Measurements from ENCODE around the gene EXOG.

Gene EXOG

DNA sequence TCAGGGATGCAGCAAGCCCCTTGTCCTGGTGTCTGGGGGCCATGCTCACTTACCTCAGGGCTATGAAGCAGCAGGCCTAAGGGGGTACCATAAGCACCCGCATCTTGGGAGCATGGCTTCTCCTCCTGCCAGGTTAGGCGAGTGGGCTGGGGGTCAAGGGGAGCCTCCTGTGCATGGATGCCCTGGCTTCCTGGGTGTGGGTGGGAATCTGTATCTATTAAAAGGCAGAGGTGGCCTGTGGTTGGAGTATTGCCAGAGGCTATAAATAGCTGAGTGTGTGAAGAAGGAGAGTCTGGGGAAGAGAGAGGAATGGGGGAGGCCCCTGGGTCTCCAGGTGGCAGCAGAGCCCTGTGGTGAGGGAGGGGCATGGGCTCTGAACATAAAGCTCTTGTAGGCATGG lies 22.9 kb upstream of the EXOG start:
- WGBS (ENCODE audit: insufficient coverage, insufficient read length), result no CpG with 5 or more reads among the region's 2 CpGs
- no peaks in the 10 kb centered on the region for H3K27me3 ChIP-seq (ENCODE audit: control insufficient read depth, insufficient read depth, low read length)
- no peak overlapping the region for H3K4me3 ChIP-seq (ENCODE audit: low read length)
- no peaks in the 10 kb centered on the region for H3K36me3 ChIP-seq (ENCODE audit: control insufficient read depth, insufficient read depth, low read length)
- H3K9me3 ChIP-seq (ENCODE audit: control insufficient read depth, insufficient read depth, low read length), result no peaks in the 10 kb centered on the region
- H3K27ac ChIP-seq (ENCODE audit: low read length), result no peak overlapping the region
- H3K4me1 ChIP-seq (ENCODE audit: control insufficient read depth, insufficient read depth, low read length), result no peaks in the 10 kb centered on the region
- no peak for DNase-seq (ENCODE audit: low read depth, low spot score)

- H3K36me3 ChIP-seq (ENCODE audit: control insufficient read depth, insufficient read depth, low read length), result peaks cover 7% of the 10 kb centered on the region; the same call in 1 of the 2 replicates
- no CpG with 5 or more reads among the region's 7 CpGs for WGBS (ENCODE audit: insufficient coverage, insufficient read length)
- no peak overlapping the region for H3K4me3 ChIP-seq (ENCODE audit: low read length)
- no peak overlapping the region for H3K27ac ChIP-seq (ENCODE audit: low read length)
- H3K4me1 ChIP-seq (ENCODE audit: control insufficient read depth, insufficient read depth, low read length), result no peaks in the 10 kb centered on the region
- H3K9me3 ChIP-seq (ENCODE audit: control insufficient read depth, insufficient read depth, low read length), result no peaks in the 10 kb centered on the region
- H3K27me3 ChIP-seq (ENCODE audit: control insufficient read depth, insufficient read depth, low read length), result no peaks in the 10 kb centered on the region
- DNase-seq (ENCODE audit: low read depth, low spot score), result no peak
These were observed 21.1 kb upstream of the EXOG start for GRCh38 chr3:38474928-38475605.

GRCh38 chr3:38475716-38476115 lies 20.4 kb upstream of the EXOG start:
- Histone ChIP-seq H3K4me3 (ENCODE audit: low read length) (no peak overlapping the region), H3K4me1 (ENCODE audit: control insufficient read depth, insufficient read depth, low read length) (no peaks in the 10 kb centered on the region), H3K27me3 (ENCODE audit: control insufficient read depth, insufficient read depth, low read length) (no peaks in the 10 kb centered on the region), H3K9me3 (ENCODE audit: control insufficient read depth, insufficient read depth, low read length) (no peaks in the 10 kb centered on the region), H3K36me3 (ENCODE audit: control insufficient read depth, insufficient read depth, low read length) (peaks cover 12% of the 10 kb centered on the region), H3K27ac (ENCODE audit: low read length) (no peak overlapping the region)
- no peak for DNase-seq (ENCODE audit: low read depth, low spot score)
- no CpG with 5 or more reads among the region's 6 CpGs for WGBS (ENCODE audit: insufficient coverage, insufficient read length)

DNA sequence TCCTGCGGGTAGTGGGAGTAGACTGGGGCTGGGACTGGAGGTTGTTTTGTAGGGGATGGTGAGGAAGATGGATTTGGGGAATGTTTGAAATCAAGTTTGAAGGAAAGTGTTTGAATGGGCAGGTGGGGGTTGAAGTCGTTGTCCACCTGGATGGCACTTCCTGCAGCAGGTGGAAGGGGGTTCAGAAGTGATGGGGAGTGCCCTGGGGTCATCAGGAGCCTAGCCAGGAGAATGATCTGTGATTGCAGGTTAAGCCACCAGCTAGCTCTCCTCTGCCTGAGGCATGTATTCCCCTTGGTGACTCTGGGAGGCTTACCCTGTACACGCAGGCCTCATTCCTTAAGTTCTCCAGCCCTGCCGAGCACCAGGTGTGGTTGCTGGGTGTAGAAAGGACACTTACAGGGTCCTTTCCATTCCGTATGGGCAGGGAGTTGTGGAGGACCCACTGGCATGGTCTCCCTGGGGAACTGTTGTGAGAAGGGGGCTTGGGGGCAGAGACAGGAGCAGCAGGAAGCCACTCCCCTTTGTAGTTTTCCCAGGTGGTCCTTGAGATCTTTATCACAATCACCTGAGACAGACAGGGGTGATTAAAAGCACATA lies 19.9 kb upstream of the EXOG start:
- Histone ChIP-seq H3K9me3 (ENCODE audit: control insufficient read depth, insufficient read depth, low read length) (no peaks in the 10 kb centered on the region), H3K27me3 (ENCODE audit: control insufficient read depth, insufficient read depth, low read length) (no peaks in the 10 kb centered on the region), H3K4me1 (ENCODE audit: control insufficient read depth, insufficient read depth, low read length) (no peaks in the 10 kb centered on the region), H3K27ac (ENCODE audit: low read length) (no peak overlapping the region), H3K4me3 (ENCODE audit: low read length) (no peak overlapping the region), H3K36me3 (ENCODE audit: control insufficient read depth, insufficient read depth, low read length) (peaks cover 18% of the 10 kb centered on the region)
- DNase-seq (ENCODE audit: low read depth, low spot score), result no peak
- no CpG with 5 or more reads among the region's 5 CpGs for WGBS (ENCODE audit: insufficient coverage, insufficient read length)

GRCh38 chr3:38477057-38477820 lies 18.9 kb upstream of the EXOG start:
- Histone ChIP-seq H3K27ac (ENCODE audit: low read length) (no peak overlapping the region), H3K27me3 (ENCODE audit: control insufficient read depth, insufficient read depth, low read length) (no peaks in the 10 kb centered on the region), H3K36me3 (ENCODE audit: control insufficient read depth, insufficient read depth, low read length) (peaks cover 24% of the 10 kb centered on the region), H3K4me1 (ENCODE audit: control insufficient read depth, insufficient read depth, low read length) (no peaks in the 10 kb centered on the region), H3K4me3 (ENCODE audit: low read length) (no peak overlapping the region), H3K9me3 (ENCODE audit: control insufficient read depth, insufficient read depth, low read length) (no peaks in the 10 kb centered on the region)
- no peak for DNase-seq (ENCODE audit: low read depth, low spot score)
- WGBS (ENCODE audit: insufficient coverage, insufficient read length), result no CpG with 5 or more reads among the region's 21 CpGs

DNA sequence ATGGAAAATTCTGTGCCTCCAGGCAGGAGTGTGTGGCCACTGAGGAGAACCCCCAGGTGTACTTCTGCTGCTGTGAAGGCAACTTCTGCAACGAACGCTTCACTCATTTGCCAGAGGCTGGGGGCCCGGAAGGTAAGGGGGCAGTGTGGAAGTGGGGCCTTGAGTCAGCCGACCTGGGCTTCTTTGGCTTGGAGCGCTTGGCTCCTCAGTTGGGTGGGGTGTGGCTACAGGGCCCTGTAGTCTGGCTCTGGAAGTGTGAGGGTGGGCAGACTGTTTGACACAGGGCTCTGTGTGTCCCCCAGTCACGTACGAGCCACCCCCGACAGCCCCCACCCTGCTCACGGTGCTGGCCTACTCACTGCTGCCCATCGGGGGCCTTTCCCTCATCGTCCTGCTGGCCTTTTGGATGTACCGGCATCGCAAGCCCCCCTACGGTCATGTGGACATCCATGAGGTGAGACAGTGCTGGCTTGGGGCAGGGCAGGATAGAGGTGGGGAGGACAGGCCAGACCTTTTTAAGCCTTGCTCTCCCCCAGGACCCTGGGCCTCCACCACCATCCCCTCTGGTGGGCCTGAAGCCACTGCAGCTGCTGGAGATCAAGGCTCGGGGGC lies 18.2 kb upstream of the EXOG start:
- no peak for DNase-seq (ENCODE audit: low read depth, low spot score)
- no CpG with 5 or more reads among the region's 15 CpGs for WGBS (ENCODE audit: insufficient coverage, insufficient read length)
- no peak overlapping the region for H3K27ac ChIP-seq (ENCODE audit: low read length)
- H3K4me3 ChIP-seq (ENCODE audit: low read length), result no peak overlapping the region
- no peaks in the 10 kb centered on the region for H3K27me3 ChIP-seq (ENCODE audit: control insufficient read depth, insufficient read depth, low read length)
- peaks cover 31% of the 10 kb centered on the region for H3K36me3 ChIP-seq (ENCODE audit: control insufficient read depth, insufficient read depth, low read length)
- no peaks in the 10 kb centered on the region for H3K4me1 ChIP-seq (ENCODE audit: control insufficient read depth, insufficient read depth, low read length)
- no peaks in the 10 kb centered on the region for H3K9me3 ChIP-seq (ENCODE audit: control insufficient read depth, insufficient read depth, low read length)

GRCh38 chr3:38478901-38479300 lies 17.2 kb upstream of the EXOG start:
- peaks cover 32% of the 10 kb centered on the region for H3K36me3 ChIP-seq (ENCODE audit: control insufficient read depth, insufficient read depth, low read length)
- no peak for DNase-seq (ENCODE audit: low read depth, low spot score)
- no peak overlapping the region for H3K4me3 ChIP-seq (ENCODE audit: low read length)
- no peaks in the 10 kb centered on the region for H3K27me3 ChIP-seq (ENCODE audit: control insufficient read depth, insufficient read depth, low read length)
- no peaks in the 10 kb centered on the region for H3K9me3 ChIP-seq (ENCODE audit: control insufficient read depth, insufficient read depth, low read length)
- no peaks in the 10 kb centered on the region for H3K4me1 ChIP-seq (ENCODE audit: control insufficient read depth, insufficient read depth, low read length)
- WGBS (ENCODE audit: insufficient coverage, insufficient read length), result no CpG with 5 or more reads among the region's 9 CpGs
- no peak overlapping the region for H3K27ac ChIP-seq (ENCODE audit: low read length)

DNA sequence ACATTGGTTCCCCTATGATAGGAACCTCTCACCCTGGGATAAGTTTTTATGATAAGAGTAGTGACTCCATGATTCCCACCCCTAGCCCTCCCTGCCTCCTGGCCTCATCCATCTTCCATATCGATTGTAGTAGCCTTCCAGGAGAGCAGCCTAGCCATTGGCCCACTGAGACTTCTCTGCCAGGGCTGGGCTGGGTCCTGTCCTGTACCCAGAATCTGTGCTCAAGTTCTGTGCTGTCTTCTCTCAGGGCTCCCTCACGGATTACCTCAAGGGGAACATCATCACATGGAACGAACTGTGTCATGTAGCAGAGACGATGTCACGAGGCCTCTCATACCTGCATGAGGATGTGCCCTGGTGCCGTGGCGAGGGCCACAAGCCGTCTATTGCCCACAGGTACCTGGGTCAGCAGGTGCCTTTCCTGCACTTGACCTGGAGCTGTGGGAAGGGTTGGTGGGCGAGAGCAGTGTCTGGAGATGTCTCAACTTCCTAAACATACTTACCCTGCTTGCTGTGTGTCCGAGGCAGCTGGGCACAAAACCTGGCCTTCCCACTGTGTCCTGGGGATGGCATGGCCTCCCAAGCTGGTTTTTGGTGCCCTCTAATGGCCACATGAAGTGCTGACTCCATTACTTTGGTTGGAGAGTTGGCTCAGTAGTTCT lies 16.6 kb upstream of the EXOG start:
- no peak overlapping the region for H3K4me3 ChIP-seq (ENCODE audit: low read length)
- WGBS (ENCODE audit: insufficient coverage, insufficient read length), result no CpG with 5 or more reads among the region's 10 CpGs
- DNase-seq (ENCODE audit: low read depth, low spot score), result peak; percentile 25
- peaks cover 32% of the 10 kb centered on the region for H3K36me3 ChIP-seq (ENCODE audit: control insufficient read depth, insufficient read depth, low read length)
- H3K27me3 ChIP-seq (ENCODE audit: control insufficient read depth, insufficient read depth, low read length), result no peaks in the 10 kb centered on the region
- no peaks in the 10 kb centered on the region for H3K9me3 ChIP-seq (ENCODE audit: control insufficient read depth, insufficient read depth, low read length)
- H3K27ac ChIP-seq (ENCODE audit: low read length), result no peak overlapping the region
- H3K4me1 ChIP-seq (ENCODE audit: control insufficient read depth, insufficient read depth, low read length), result no peaks in the 10 kb centered on the region

DNA sequence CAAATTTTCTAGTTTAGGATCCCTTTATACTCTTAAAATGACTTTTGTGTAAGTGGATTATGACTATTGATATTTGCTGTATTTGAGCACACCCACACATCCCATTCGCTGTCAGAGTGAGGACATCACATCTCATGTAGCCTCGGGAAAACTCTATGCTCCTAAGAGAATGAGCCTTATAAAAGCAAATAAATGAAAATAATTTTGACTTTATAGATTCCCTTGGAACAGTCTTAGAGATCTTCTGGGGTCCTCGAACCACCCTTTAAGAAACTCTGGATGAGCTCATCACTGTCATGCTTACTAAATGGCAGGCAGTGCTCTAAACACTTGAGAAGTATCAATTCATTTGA lies 16.1 kb upstream of the EXOG start:
- Histone ChIP-seq H3K9me3 (ENCODE audit: control insufficient read depth, insufficient read depth, low read length) (no peaks in the 10 kb centered on the region), H3K4me3 (ENCODE audit: low read length) (no peak overlapping the region), H3K36me3 (ENCODE audit: control insufficient read depth, insufficient read depth, low read length) (peaks cover 32% of the 10 kb centered on the region), H3K27me3 (ENCODE audit: control insufficient read depth, insufficient read depth, low read length) (no peaks in the 10 kb centered on the region), H3K4me1 (ENCODE audit: control insufficient read depth, insufficient read depth, low read length) (no peaks in the 10 kb centered on the region), H3K27ac (ENCODE audit: low read length) (no peak overlapping the region)
- DNase-seq (ENCODE audit: low read depth, low spot score), result no peak
- WGBS (ENCODE audit: insufficient coverage, insufficient read length), result no CpG with 5 or more reads among the region's 3 CpGs

- WGBS (ENCODE audit: insufficient coverage, insufficient read length), result no CpG with 5 or more reads among the region's 2 CpGs
- H3K4me1 ChIP-seq (ENCODE audit: control insufficient read depth, insufficient read depth, low read length), result no peaks in the 10 kb centered on the region
- DNase-seq (ENCODE audit: low read depth, low spot score), result no peak
- no peaks in the 10 kb centered on the region for H3K27me3 ChIP-seq (ENCODE audit: control insufficient read depth, insufficient read depth, low read length)
- no peaks in the 10 kb centered on the region for H3K9me3 ChIP-seq (ENCODE audit: control insufficient read depth, insufficient read depth, low read length)
- H3K27ac ChIP-seq (ENCODE audit: low read length), result no peak overlapping the region
- peaks cover 32% of the 10 kb centered on the region for H3K36me3 ChIP-seq (ENCODE audit: control insufficient read depth, insufficient read depth, low read length)
- no peak overlapping the region for H3K4me3 ChIP-seq (ENCODE audit: low read length)
These were observed 15.2 kb upstream of the EXOG start for GRCh38 chr3:38480930-38481329.

All from iPS DF 6.9 (cell line).